Heart right ventricle (tissue), 16 donors: ENCODE measurements around the gene GSTM2. TPM values are rescaled to one million over a fixed set of nuclear protein-coding genes. Genes with fewer than 3 reads are reported as not detected.

Experiments used
- ATAC-seq, 8 donors: fragments of 200-7000 bp; cut with Tn5 transposase; one replicate each; pipeline ENCODE4 v1.9.1; 2020; ENCODE audit warnings: mild to moderate bottlenecking in 8 of 8, moderate library complexity in 8 of 8, moderate number of reproducible peaks in 1 of 8
- DNase-seq, 2 donors: peaks; one replicate each; pipeline ENCODE4 v3.0.0-alpha.2; 2020
- H3K27ac ChIP-seq, 10 donors: fragments of 200-600 bp; sonication (generic) in 2 of 10; one replicate each; pipeline versions ENCODE4 v1.5.0 to v1.8.0; 2020 to 2022; ENCODE audit warnings: mild to moderate bottlenecking in 3 of 10
- H3K27me3 ChIP-seq, 7 donors: fragments of 200-600 bp; one replicate each; pipeline ENCODE4 v1.8.0; 2021 to 2022; ENCODE audit warnings: mild to moderate bottlenecking in 2 of 7
- H3K36me3 ChIP-seq, 9 donors: fragments of 200-600 bp; sonication (generic) in 1 of 9; one replicate each; pipeline versions ENCODE4 v1.5.0 to v1.8.0; 2020 to 2022; ENCODE audit warnings: mild to moderate bottlenecking in 2 of 9
- H3K4me1 ChIP-seq, 9 donors: fragments of 200-600 bp; sonication (generic) in 1 of 9; one replicate each; pipeline versions ENCODE4 v1.5.0 to v1.8.0; 2020 to 2022; ENCODE audit warnings: mild to moderate bottlenecking in 4 of 9
- H3K4me3 ChIP-seq, 10 donors: fragments of 200-600 bp; sonication (generic) in 2 of 10; one replicate each; pipeline versions ENCODE4 v1.5.0 to v1.8.0; 2020 to 2022; ENCODE audit warnings: mild to moderate bottlenecking in 7 of 10, moderate library complexity in 2 of 10
- H3K9me3 ChIP-seq, 11 donors: fragments of 200-600 bp in 10 of 11; sonication (generic) in 2 of 11; one replicate each; pipeline versions ENCODE4 v1.5.0 to v1.8.0; 2013 to 2022; ENCODE audit warnings: mild to moderate bottlenecking in 2 of 11, control low read depth in 1 of 11, moderate library complexity in 1 of 11
- WGBS, 2 donors: extraction: QIAGEN DNeasy Blood & Tissue Kit; methylation state at CpG; one replicate each; pipeline ENCODE4 v1.1.7; 2013; ENCODE audit warnings: inconsistent platforms in 1 of 2; 5-methylcytosine and 5-hydroxymethylcytosine counted together
- intact Hi-C, 10 donors: fragments of 100-400 bp; cut with DNase I; formaldehyde crosslinking; loops; one replicate each; pipeline versions ENCODE4 v1.11.1 to v1.14.2; 2022
- polyA plus RNA-seq, 2 donors: library from polyadenylated mRNA; stranded (reverse); fragments of 200-250 nt; gene quantifications; one replicate each; pipeline ENCODE4 v1.2.3, GENCODE V29; 2013
- total RNA-seq, 10 donors: library from RNA; stranded (reverse); fragmentation: NEBNext Ultra II Directional in 3 of 10; extraction: Animal tissue kit (Norgen Biotek cat#: 25700) in 3 of 10; gene quantifications; one replicate each; pipeline versions ENCODE4 v1.2.1 to v1.2.4, GENCODE V29; 2021 to 2023
- TF ChIP-seq, protein P1 (sequence below), 9 donors: fragments of 200-600 bp; sonication (generic) in 2 of 9; IDR thresholded peaks; one replicate each; pipeline versions ENCODE4 v1.5.0 to v1.8.0; 2021 to 2022; ENCODE audit warnings: antibody characterized with exemption in 9 of 9, mild to moderate bottlenecking in 5 of 9, moderate library complexity in 1 of 9
- donor health status: Arrhythmogenic right ventricular cardiomyopathy.
- donor health status: ischemic (EF 13 %, LVEDD 7.1; RV severe dilation, severe dysfunction).
- donor health status: healthy with polysubstance abuse.
- donor health status: DM: no; HTN: yes; CAD: no.
- donor health status: DM: no; HTN: no; CAD: no.
- donor health status: ischemic (EF 25% LVEDD 6.9; RV normal size, moderate dysfunction).
- donor health status: ischemic (EF 25% LVEDD 5.7; RV mildly dilated, moderate dysfunction).
- donor health status: healthy.
- donor health status: DM: yes; HTN: yes; CAD: no.
- donor health status: Ischemic cardiomyopathy.
- donor health status: ischemic (EF 35%, LVEDD 5.7; RV mildly dilated, moderate dysfunction).
- donor health status: nonischemic (EF 11% LVEDD 7.7; RV severe dilation, severe dysfunction).
- donor health status: DM: yes; HTN: yes; CAD: no.
- donor health status: PGD.
- donor health status: ischemic (EF 29% LVEDD 5.4; RV normal size, mild dysfunction).
- donor health status: nonischemic (EF 23%, LVEDD 6.1; RV moderate dilation, normal function).

The GSTM2 gene
- total and polyA plus RNA-seq, 12 donors = 23.1 to 113 (median 68.1) TPM

DNA sequence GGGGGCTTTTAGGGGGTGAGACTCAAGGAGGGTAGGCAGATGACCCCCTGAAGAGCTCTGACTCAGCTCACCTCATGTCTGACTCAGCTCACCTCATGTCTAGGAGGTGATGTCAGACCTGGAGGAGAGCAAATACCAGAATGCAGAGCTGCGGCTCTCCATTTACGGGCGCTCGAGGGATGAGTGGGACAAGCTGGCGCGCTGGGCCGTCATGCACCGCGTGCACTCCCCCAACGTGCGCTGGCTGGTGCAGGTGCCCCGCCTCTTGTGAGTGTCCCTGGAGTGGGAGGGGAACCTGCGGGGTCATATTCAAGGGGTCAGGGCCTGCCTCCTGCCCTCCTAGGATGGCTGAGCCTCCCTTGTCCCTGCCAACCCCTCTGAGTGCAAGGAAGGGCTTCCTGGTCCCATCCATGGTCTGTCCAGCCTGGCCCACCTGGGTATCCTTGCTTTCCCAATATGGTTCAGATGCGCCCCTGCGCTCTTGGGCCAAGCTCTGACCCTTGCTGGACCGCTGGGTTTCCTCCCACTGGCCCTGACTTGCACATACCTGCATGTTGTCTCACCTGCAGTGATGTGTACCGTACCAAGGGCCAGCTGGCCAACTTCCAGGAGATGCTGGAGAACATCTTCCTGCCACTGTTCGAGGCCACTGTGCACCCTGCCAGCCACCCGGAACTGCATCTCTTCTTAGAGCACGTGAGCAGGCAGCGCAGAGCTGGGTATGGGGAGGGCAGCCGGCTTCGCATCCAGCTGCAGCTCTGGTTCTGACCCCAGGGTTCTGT is 39.1 kb upstream of the GSTM2 start:
- no peak for DNase-seq
- ATAC-seq = no peak

DNA sequence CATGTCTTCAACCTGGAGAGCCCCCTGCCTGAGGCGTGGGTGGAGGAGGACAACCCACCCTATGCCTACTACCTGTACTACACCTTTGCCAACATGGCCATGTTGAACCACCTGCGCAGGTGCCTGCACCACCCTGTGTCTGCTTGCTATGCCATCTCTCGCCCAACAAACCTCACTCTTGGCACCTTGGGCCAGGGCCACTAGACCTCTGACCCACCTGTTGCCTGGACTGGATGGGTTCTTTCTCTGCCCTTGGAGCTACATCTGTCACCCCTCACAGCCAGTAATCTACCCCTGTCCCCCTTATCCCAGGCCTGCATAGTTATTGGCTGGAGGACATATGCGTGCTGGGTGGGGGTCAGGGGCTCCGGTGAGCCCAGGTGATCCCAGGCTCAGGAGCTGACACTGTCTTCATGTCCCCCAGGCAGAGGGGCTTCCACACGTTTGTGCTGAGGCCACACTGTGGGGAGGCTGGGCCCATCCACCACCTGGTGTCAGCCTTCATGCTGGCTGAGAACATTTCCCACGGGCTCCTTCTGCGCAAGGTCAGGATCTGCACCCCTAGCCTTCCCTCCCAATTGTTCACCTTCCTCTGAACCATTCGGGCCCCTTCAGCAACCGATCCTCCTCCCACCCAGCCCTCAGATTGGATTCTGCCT is 38.4 kb upstream of the GSTM2 start:
- intact Hi-C loops = loop anchor here in 7 of 10 donors (2.0 to 10.0 kb wide), 5 partner anchors 43 to 355 kb away; partner anchors contain the start of genes GNAI3 (in 4 of the 7) and AHCYL1 (in 2 of the 7)
- Histone ChIP-seq H3K27ac (no peak overlapping the region), H3K4me1 (peaks cover under 1 to 24% (median 4%) of the 10 kb centered on the region in 9 donors), H3K4me3 (no peak overlapping the region), H3K27me3 (no peaks in the 10 kb centered on the region), H3K36me3 (peaks cover 0 to 64% (median 30%) of the 10 kb centered on the region in 9 donors), H3K9me3 (no peaks in the 10 kb centered on the region)
- WGBS, 2 donors = 90 to 94% methylated on average over 10 of the region's 10 CpGs
- ATAC-seq (no peak), DNase-seq (no peak)
- TF ChIP-seq, protein P1, sequence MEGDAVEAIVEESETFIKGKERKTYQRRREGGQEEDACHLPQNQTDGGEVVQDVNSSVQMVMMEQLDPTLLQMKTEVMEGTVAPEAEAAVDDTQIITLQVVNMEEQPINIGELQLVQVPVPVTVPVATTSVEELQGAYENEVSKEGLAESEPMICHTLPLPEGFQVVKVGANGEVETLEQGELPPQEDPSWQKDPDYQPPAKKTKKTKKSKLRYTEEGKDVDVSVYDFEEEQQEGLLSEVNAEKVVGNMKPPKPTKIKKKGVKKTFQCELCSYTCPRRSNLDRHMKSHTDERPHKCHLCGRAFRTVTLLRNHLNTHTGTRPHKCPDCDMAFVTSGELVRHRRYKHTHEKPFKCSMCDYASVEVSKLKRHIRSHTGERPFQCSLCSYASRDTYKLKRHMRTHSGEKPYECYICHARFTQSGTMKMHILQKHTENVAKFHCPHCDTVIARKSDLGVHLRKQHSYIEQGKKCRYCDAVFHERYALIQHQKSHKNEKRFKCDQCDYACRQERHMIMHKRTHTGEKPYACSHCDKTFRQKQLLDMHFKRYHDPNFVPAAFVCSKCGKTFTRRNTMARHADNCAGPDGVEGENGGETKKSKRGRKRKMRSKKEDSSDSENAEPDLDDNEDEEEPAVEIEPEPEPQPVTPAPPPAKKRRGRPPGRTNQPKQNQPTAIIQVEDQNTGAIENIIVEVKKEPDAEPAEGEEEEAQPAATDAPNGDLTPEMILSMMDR (IDR thresholded peaks at IDR 0.05) = no peak

More for the DNA sequence above, 39.1 kb upstream of the GSTM2 start:
- H3K27me3 ChIP-seq = no peaks in the 10 kb centered on the region
- H3K36me3 ChIP-seq = peaks cover 0 to 64% (median 30%) of the 10 kb centered on the region in 9 donors
- intact Hi-C loops = loop anchor here in 4 of 10 donors (2.0 to 5.0 kb wide), 3 partner anchors 42 to 86 kb away; partner anchors contain the start of gene GNAI3 (in 2 of the 4)
- H3K9me3 ChIP-seq = no peaks in the 10 kb centered on the region
- TF ChIP-seq, protein P1 (IDR thresholded peaks at IDR 0.05) = no peak
- H3K27ac ChIP-seq = no peak overlapping the region
- 90% methylated on average over 23 of the region's 23 CpGs for WGBS, 2 donors
- H3K4me3 ChIP-seq = no peak overlapping the region
- peaks cover 7 to 32% (median 11%) of the 10 kb centered on the region in 9 donors for H3K4me1 ChIP-seq

DNA sequence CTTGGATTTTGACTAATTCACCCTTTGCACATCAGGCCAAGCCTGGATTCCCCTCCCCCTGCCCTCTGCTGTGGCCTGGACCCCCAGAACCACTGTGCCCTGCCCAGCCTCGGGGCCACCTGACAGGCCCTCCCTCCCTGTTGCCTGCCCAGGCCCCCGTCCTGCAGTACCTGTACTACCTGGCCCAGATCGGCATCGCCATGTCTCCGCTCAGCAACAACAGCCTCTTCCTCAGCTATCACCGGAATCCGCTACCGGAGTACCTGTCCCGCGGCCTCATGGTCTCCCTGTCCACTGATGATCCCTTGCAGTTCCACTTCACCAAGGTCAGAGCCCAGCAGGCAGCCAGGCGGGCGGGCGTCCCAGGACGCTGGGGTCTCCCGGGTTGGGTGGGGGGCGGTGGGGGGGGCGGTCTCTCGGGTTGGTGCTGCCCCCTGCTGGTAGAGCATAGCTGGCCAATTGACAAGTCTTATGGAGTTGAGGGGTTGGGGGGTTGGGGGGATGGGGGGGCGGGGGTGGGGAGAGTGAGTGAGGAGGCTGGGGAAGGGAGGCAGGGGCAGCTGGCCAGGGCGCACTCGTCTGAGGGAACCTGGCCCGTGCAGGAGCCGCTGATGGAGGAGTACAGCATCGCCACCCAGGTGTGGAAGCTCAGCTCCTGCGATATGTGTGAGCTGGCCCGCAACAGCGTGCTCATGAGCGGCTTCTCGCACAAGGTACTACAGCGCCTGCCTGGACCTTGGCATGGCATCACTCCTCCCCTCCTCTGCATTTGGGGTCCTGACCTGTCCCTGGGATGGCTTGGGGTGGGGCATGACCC is 37.6 kb upstream of the GSTM2 start:
- peaks cover 0 to 64% (median 30%) of the 10 kb centered on the region in 9 donors for H3K36me3 ChIP-seq
- TF ChIP-seq, protein P1 (IDR thresholded peaks at IDR 0.05) = peak; percentile 14 to 50 (median 36)
- peak in 1 of 8 donors; percentile 11 for ATAC-seq

More for the DNA sequence above, 37.6 kb upstream of the GSTM2 start:
- Histone ChIP-seq H3K4me3 (no peak overlapping the region), H3K9me3 (no peaks in the 10 kb centered on the region), H3K27me3 (no peaks in the 10 kb centered on the region), H3K4me1 (peaks cover 0 to 16% (median 0%) of the 10 kb centered on the region in 9 donors), H3K27ac (no peak overlapping the region)
- intact Hi-C loops = loop anchor here in 5 of 10 donors (2.0 to 10.0 kb wide), 3 partner anchors 83 to 355 kb away; partner anchors contain the start of genes AHCYL1 (in 2 of the 5) and GNAI3 (in 2 of the 5)
- no peak for DNase-seq
- WGBS, 2 donors = 80% methylated on average over 29 to 30 of the region's 30 CpGs
